ENCODE data around the gene SBNO2. TPM values are rescaled to one million over a fixed set of nuclear protein-coding genes. Genes with fewer than 3 reads are reported as not detected.

SBNO2 gene
- total and polyA plus RNA-seq, 4 donors = 2.2 to 25.0 (median 15.0) TPM

DNA sequence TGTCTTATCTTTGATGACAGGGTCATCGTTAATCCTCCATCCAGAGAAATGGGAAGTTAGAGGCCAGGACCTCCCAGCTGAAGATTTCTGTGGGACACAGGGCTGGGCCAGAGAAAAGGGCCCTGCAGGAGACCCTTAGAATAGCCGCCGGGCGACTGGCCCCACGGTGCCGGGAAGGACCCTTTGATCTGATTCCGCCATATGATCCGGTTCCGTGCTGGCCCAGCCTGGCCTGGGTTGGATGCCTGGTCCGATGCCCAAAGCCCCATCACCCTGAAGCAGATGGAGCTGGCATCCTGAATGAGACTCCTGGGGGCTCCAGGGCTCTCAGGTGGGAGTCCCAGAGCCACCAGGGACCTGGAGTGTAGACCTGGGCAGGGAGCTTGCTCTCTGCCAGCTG, 25.5 kb upstream of the SBNO2 start:
- no peaks in the 10 kb centered on the region for H3K9me3 ChIP-seq (ENCODE audit: control insufficient read depth in 4 of 4, low read length in 3 of 4)
- H3K4me3 ChIP-seq (ENCODE audit: low read depth in 1 of 3, low read length in 3 of 3) = no peak overlapping the region

DNA sequence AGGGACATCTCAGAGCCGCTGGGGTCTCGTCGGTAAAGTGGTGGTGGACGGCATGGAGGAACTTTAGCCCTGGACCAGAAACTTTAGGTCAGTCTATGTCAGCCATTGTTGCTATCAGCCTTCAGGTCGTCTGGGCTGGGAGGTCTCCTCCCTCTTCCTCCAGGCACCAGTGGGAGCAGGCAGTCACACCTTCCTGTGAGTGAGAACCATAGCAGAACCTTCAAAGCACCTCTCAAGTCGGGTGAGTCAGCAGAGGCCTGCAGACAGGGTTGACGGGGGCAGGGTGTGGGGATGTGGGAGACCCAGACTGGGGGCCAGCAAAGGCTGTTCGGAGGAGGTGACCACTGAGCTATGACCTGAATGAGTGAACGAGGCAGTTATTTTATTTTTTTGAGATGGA, 15.4 kb upstream of the SBNO2 start:
- no peak overlapping the region for H3K27ac ChIP-seq (ENCODE audit: low read depth in 1 of 2, low read length in 2 of 2)
- no peaks in the 10 kb centered on the region for H3K4me1 ChIP-seq (ENCODE audit: control insufficient read depth in 4 of 4, insufficient read depth in 4 of 4, low read length in 3 of 4)
- no peak overlapping the region for H3K4me3 ChIP-seq (ENCODE audit: low read depth in 1 of 3, low read length in 3 of 3)
- no peak for DNase-seq (ENCODE audit: low spot score)
- H3K9me3 ChIP-seq (ENCODE audit: control insufficient read depth in 4 of 4, low read length in 3 of 4) = no peaks in the 10 kb centered on the region
- WGBS = 83% methylated on average over 9 of the region's 9 CpGs
- no peaks in the 10 kb centered on the region for H3K36me3 ChIP-seq (ENCODE audit: control insufficient read depth in 4 of 4, insufficient read depth in 3 of 4, low read depth in 1 of 4, low read length in 3 of 4)
- TF ChIP-seq REST (IDR thresholded peaks at IDR 0.05) = no peak
- TF ChIP-seq, protein P1, sequence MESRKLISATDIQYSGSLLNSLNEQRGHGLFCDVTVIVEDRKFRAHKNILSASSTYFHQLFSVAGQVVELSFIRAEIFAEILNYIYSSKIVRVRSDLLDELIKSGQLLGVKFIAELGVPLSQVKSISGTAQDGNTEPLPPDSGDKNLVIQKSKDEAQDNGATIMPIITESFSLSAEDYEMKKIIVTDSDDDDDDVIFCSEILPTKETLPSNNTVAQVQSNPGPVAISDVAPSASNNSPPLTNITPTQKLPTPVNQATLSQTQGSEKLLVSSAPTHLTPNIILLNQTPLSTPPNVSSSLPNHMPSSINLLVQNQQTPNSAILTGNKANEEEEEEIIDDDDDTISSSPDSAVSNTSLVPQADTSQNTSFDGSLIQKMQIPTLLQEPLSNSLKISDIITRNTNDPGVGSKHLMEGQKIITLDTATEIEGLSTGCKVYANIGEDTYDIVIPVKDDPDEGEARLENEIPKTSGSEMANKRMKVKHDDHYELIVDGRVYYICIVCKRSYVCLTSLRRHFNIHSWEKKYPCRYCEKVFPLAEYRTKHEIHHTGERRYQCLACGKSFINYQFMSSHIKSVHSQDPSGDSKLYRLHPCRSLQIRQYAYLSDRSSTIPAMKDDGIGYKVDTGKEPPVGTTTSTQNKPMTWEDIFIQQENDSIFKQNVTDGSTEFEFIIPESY (IDR thresholded peaks at IDR 0.05) = no peak
- no peak for TF ChIP-seq EGR1 (IDR thresholded peaks at IDR 0.05; ENCODE audit: low read depth in 2 of 2)
- no peak for TF ChIP-seq FOXA1 (IDR thresholded peaks at IDR 0.05)
- no peak for TF ChIP-seq JUND (IDR thresholded peaks at IDR 0.05)
- TF ChIP-seq CTCF (IDR thresholded peaks at IDR 0.05; ENCODE audit: low read depth, low read length, missing input control) = no peak
- TF ChIP-seq MAX (IDR thresholded peaks at IDR 0.05) = no peak
- no peak for TF ChIP-seq NR2F2 (IDR thresholded peaks at IDR 0.05)
- TF ChIP-seq FOXA2 (IDR thresholded peaks at IDR 0.05) = no peak
- H3K27me3 ChIP-seq (ENCODE audit: control insufficient read depth in 4 of 4, insufficient read depth in 4 of 4, low read length in 3 of 4) = no peaks in the 10 kb centered on the region
- no peak overlapping the region for H3K9ac ChIP-seq (ENCODE audit: low read depth in 1 of 2, low read length in 2 of 2)

More for the DNA sequence above, 25.5 kb upstream of the SBNO2 start:
- WGBS = 96% methylated on average over 10 of the region's 10 CpGs
- H3K4me1 ChIP-seq (ENCODE audit: control insufficient read depth in 4 of 4, insufficient read depth in 4 of 4, low read length in 3 of 4) = peaks cover 0 to 13% (median under 1%) of the 10 kb centered on the region in 4 donors
- no peak overlapping the region for H3K9ac ChIP-seq (ENCODE audit: low read depth in 1 of 2, low read length in 2 of 2)
- TF ChIP-seq JUND (IDR thresholded peaks at IDR 0.05) (no peak), CTCF (IDR thresholded peaks at IDR 0.05; ENCODE audit: low read depth, low read length, missing input control) (no peak), RAD21 (IDR thresholded peaks at IDR 0.05) (no peak), EGR1 (IDR thresholded peaks at IDR 0.05; ENCODE audit: low read depth in 2 of 2) (no peak), HNF4G (IDR thresholded peaks at IDR 0.05) (no peak)
- H3K27ac ChIP-seq (ENCODE audit: low read depth in 1 of 2, low read length in 2 of 2) = no peak overlapping the region
- no peak for DNase-seq (ENCODE audit: low spot score)
- no peaks in the 10 kb centered on the region for H3K27me3 ChIP-seq (ENCODE audit: control insufficient read depth in 4 of 4, insufficient read depth in 4 of 4, low read length in 3 of 4)
- H3K36me3 ChIP-seq (ENCODE audit: control insufficient read depth in 4 of 4, insufficient read depth in 3 of 4, low read depth in 1 of 4, low read length in 3 of 4) = no peaks in the 10 kb centered on the region

All from liver (tissue), 9 donors.